ENCODE data around the gene COL26A1. TPM values are rescaled to one million over a fixed set of nuclear protein-coding genes. Genes with fewer than 3 reads are reported as not detected.

COL26A1 gene
- total and polyA plus RNA-seq, 2 of the 4 experiments (the other 2 are of a cell fraction) = not detected

DNA sequence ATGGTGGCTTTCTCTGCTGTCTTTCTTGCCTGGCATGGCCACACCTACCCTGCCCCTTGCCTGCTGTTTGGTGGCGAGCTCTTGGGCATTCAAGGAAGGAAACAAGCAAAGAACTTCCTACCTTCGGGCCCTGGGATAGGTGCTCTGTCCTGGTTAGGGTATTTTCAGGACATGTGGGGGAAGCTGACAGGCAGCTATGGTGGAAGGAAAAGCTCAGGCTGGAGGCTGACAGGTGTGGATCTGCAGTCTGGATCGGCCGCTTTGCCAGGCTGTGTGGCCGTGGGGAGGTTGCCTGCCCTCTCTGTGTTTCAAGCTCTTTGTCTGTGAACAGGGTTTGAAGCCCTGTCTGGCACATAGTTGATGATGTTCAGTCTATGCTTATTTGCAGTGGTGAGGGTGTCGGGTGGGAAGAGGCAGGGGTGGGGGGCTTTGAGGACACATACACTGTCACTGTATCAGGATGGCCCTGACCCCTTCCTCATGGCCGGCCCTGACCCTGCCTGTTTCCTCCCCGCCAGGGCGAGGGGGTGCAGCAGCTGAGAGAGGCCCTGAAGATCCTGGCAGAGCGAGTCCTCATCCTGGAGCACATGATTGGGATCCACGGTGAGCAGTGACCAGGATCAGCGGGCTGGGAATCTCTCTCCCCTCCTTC, 192.7 kb downstream of the COL26A1 start:
- Histone ChIP-seq H3K23ac (ENCODE audit: low read depth, low read length) (no peak overlapping the region), H3K79me1 (ENCODE audit: low read depth in 1 of 2, low read length in 2 of 2) (no peaks in the 10 kb centered on the region), H3K4me2 (ENCODE audit: low read depth, low read length) (no peak overlapping the region), H3K27ac (ENCODE audit: insufficient read depth, low read length) (no peak overlapping the region), H3K14ac (replicated peaks; ENCODE audit: low read depth, low read length) (no peak overlapping the region), H4K5ac (ENCODE audit: low read depth, low read length) (no peak overlapping the region), H2BK15ac (ENCODE audit: low read depth, low read length) (no peak overlapping the region), H3K4me3 (ENCODE audit: insufficient read depth, low read depth, low read length) (no peak overlapping the region), H2AFZ (replicated peaks; ENCODE audit: low read length, poor library complexity) (no peak overlapping the region), H3K9me3 (ENCODE audit: control insufficient read depth, insufficient read depth, low read length) (no peaks in the 10 kb centered on the region), H2AK5ac (ENCODE audit: low read depth, low read length) (no peak overlapping the region), H4K8ac (ENCODE audit: low read depth in 2 of 2, low read length in 2 of 2) (no peak overlapping the region), H3K9ac (ENCODE audit: low read depth, low read length) (no peak overlapping the region), H2BK5ac (ENCODE audit: low read depth, low read length, poor library complexity, severe bottlenecking) (no peak overlapping the region), H3K18ac (ENCODE audit: low read depth, low read length) (no peak overlapping the region), H2BK20ac (ENCODE audit: low read depth, low read length) (no peak overlapping the region), H3K56ac (ENCODE audit: extremely low read depth, insufficient read depth, low read length) (no peak overlapping the region), H2BK120ac (ENCODE audit: low read depth, low read length) (no peak overlapping the region), H3K36me3 (ENCODE audit: control insufficient read depth, insufficient read depth, low read length) (no peaks in the 10 kb centered on the region), H4K20me1 (ENCODE audit: insufficient read depth, low read length) (no peaks in the 10 kb centered on the region), H3K4me1 (ENCODE audit: control insufficient read depth, insufficient read depth, low read length) (no peaks in the 10 kb centered on the region), H3K9me1 (ENCODE audit: insufficient read depth, low read length) (no peaks in the 10 kb centered on the region), H3K27me3 (ENCODE audit: control insufficient read depth, insufficient read depth, low read length) (peaks cover 37% of the 10 kb centered on the region), H3K4ac (ENCODE audit: low read depth, low read length) (no peak overlapping the region), H2AK9ac (replicated peaks; ENCODE audit: low read depth, low read length, poor library complexity) (no peak overlapping the region), H4K91ac (ENCODE audit: insufficient read depth, low read depth, low read length) (no peak overlapping the region)
- dilution Hi-C loops (cut with HindIII; ENCODE audit: low sequenced_read_pairs, unreplicated experiment) = no loop called here
- 76% methylated on average over 4 of the region's 12 CpGs; no CpG with 5 or more reads in 1 of the 2 experiments for WGBS, 2 experiments (ENCODE audit: extremely low coverage in 2 of 2, insufficient read length in 1 of 2)
- TF ChIP-seq NFE2L2 (IDR thresholded peaks at IDR 0.05; ENCODE audit: low read depth, low read length) = no peak
- TF ChIP-seq POLR2A (IDR thresholded peaks at IDR 0.05; ENCODE audit: low read depth, low read length) = no peak
- no peak for TF ChIP-seq RAD21 (IDR thresholded peaks at IDR 0.05; ENCODE audit: low read length)
- TF ChIP-seq MXI1 (IDR thresholded peaks at IDR 0.05; ENCODE audit: borderline replicate concordance, low read depth, low read length) = no peak
- TF ChIP-seq, protein P1, sequence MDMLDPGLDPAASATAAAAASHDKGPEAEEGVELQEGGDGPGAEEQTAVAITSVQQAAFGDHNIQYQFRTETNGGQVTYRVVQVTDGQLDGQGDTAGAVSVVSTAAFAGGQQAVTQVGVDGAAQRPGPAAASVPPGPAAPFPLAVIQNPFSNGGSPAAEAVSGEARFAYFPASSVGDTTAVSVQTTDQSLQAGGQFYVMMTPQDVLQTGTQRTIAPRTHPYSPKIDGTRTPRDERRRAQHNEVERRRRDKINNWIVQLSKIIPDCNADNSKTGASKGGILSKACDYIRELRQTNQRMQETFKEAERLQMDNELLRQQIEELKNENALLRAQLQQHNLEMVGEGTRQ (IDR thresholded peaks at IDR 0.05; ENCODE audit: low read depth, low read length) = no peak
- TF ChIP-seq, protein P2, sequence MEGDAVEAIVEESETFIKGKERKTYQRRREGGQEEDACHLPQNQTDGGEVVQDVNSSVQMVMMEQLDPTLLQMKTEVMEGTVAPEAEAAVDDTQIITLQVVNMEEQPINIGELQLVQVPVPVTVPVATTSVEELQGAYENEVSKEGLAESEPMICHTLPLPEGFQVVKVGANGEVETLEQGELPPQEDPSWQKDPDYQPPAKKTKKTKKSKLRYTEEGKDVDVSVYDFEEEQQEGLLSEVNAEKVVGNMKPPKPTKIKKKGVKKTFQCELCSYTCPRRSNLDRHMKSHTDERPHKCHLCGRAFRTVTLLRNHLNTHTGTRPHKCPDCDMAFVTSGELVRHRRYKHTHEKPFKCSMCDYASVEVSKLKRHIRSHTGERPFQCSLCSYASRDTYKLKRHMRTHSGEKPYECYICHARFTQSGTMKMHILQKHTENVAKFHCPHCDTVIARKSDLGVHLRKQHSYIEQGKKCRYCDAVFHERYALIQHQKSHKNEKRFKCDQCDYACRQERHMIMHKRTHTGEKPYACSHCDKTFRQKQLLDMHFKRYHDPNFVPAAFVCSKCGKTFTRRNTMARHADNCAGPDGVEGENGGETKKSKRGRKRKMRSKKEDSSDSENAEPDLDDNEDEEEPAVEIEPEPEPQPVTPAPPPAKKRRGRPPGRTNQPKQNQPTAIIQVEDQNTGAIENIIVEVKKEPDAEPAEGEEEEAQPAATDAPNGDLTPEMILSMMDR (conservative IDR thresholded peaks at IDR 0.05; ENCODE audit: low read depth, low read length) = no peak
- no peak for TF ChIP-seq SMC3 (IDR thresholded peaks at IDR 0.05; ENCODE audit: low read depth, low read length)
- TF ChIP-seq MAFK (IDR thresholded peaks at IDR 0.05; ENCODE audit: low read depth, low read length) = no peak
- TF ChIP-seq CEBPB (IDR thresholded peaks at IDR 0.05; ENCODE audit: low read depth, low read length) = no peak
- TF ChIP-seq FOS (IDR thresholded peaks at IDR 0.05; ENCODE audit: low read depth, low read length) = no peak
- no peak for TF ChIP-seq RFX5 (IDR thresholded peaks at IDR 0.05; ENCODE audit: low read depth, low read length)
- TF ChIP-seq BHLHE40 (IDR thresholded peaks at IDR 0.05; ENCODE audit: low read depth, low read length) = no peak
- no peak for TF ChIP-seq RCOR1 (IDR thresholded peaks at IDR 0.05; ENCODE audit: insufficient replicate concordance, low read length)
- TF ChIP-seq, protein P3, sequence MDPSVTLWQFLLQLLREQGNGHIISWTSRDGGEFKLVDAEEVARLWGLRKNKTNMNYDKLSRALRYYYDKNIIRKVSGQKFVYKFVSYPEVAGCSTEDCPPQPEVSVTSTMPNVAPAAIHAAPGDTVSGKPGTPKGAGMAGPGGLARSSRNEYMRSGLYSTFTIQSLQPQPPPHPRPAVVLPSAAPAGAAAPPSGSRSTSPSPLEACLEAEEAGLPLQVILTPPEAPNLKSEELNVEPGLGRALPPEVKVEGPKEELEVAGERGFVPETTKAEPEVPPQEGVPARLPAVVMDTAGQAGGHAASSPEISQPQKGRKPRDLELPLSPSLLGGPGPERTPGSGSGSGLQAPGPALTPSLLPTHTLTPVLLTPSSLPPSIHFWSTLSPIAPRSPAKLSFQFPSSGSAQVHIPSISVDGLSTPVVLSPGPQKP (IDR thresholded peaks at IDR 0.05; ENCODE audit: borderline replicate concordance, low read depth, low read length) = no peak
- no peak for TF ChIP-seq CHD1 (IDR thresholded peaks at IDR 0.05; ENCODE audit: low read depth, low read length)
- TF ChIP-seq MAZ (IDR thresholded peaks at IDR 0.05; ENCODE audit: borderline replicate concordance, low read depth, low read length) = no peak
- intact Hi-C loops (cut with micrococcal nuclease) = loop anchor here (10.0 kb wide), 1 partner anchor 129 kb away; no protein-coding TSS in a partner anchor
- no peak for ATAC-seq (ENCODE audit: low read depth)
- ChIA-PET POLR2A (ENCODE audit: unreplicated experiment) (no interaction called here), CTCF (no interaction called here)
- in situ Hi-C loops (cut with MboI; ENCODE audit: low sequenced_read_pairs) = no loop called here
- BruUV-seq (replicated peaks) = no TSS peak
- no peak for DNase-seq
